GM12878 (cell line): Measurements from ENCODE around the gene ALDH1A3. TPM values are rescaled to one million over a fixed set of nuclear protein-coding genes. Genes with fewer than 3 reads are reported as not detected.

Experiments used
- ATAC-seq: fragments of 200-7000 bp; cut with Tn5 transposase; 3 replicates; pipeline ENCODE4 v1.9.1; 2020; ENCODE audit warnings: mild to moderate bottlenecking, moderate library complexity
- BruUV-seq: library from RNA; stranded (reverse); fragments of 400-500 nt; replicated peaks from 2 replicates; lab custom pipeline; 2021; lab: Mats Ljungman, UMichigan
- CTCF ChIA-PET: fragments of 300-600 bp; sonication (Branson Sonifier 250); formaldehyde crosslinking; extraction: SDS; loops from one replicate; lab custom pipeline; 2021; ENCODE audit warnings: inconsistent platforms; lab: Yijun Ruan, JAX
- POLR2A ChIA-PET: fragments of 350-600 bp; formaldehyde crosslinking; extraction: SDS; loops from one replicate; lab custom pipeline; 2021; ENCODE audit warnings: inconsistent platforms; lab: Charles Lee
- RAD21 ChIA-PET: fragments of 300-600 bp; sonication (Branson Sonifier 250); formaldehyde crosslinking; loops from one replicate; lab custom pipeline; 2023; ENCODE audit warnings: antibody characterized with exemption; ENCODE audit not compliant: unreplicated experiment; lab: Charles Lee
- SMC1A ChIA-PET: fragments of 300-600 bp; sonication (Branson Sonifier 250); formaldehyde crosslinking; loops from one replicate; lab custom pipeline; 2023; ENCODE audit not compliant: unreplicated experiment, uncharacterized antibody; lab: Charles Lee
- DNase-seq: peaks from one replicate; pipeline ENCODE4 v3.0.0-alpha.2; 2011; ENCODE audit warnings: low read depth, low spot score
- FAIRE-seq: peaks from 3 replicates; lab custom pipeline; 2011; peaks lifted over from hg19 to GRCh38; lab: Jason Lieb, UNC
- H2AFZ ChIP-seq: 2 replicates; pipeline ENCODE4 v1.6.0; 2011; ENCODE audit warnings: low read depth, low read length, control low read depth; ENCODE audit not compliant: control insufficient read depth
- H3K27ac ChIP-seq: 2 replicates; pipeline ENCODE4 v1.5.1; 2011; ENCODE audit warnings: control low read depth; ENCODE audit not compliant: control insufficient read depth, insufficient read depth
- H3K27me3 ChIP-seq, 2 experiments: replicated peaks in 1 of 2; 2 replicates each; pipeline versions ENCODE4 v1.6.0 to v1.6.1; 2011; ENCODE audit warnings: low read length in 1 of 2; ENCODE audit not compliant: control insufficient read depth in 2 of 2, insufficient read depth in 2 of 2
- H3K36me3 ChIP-seq, 2 experiments: 2 replicates each; pipeline ENCODE4 v1.5.1; 2011; ENCODE audit warnings: low read length in 1 of 2; ENCODE audit not compliant: control insufficient read depth in 2 of 2, insufficient read depth in 2 of 2
- H3K4me1 ChIP-seq: 2 replicates; pipeline ENCODE4 v1.6.1; 2011; ENCODE audit warnings: mild to moderate bottlenecking, low read length, moderate library complexity, mixed read lengths; ENCODE audit not compliant: control insufficient read depth, insufficient read depth
- H3K4me2 ChIP-seq: 2 replicates; pipeline ENCODE4 v1.6.0; 2011; ENCODE audit warnings: control low read depth; ENCODE audit not compliant: control insufficient read depth, insufficient read depth
- H3K4me3 ChIP-seq: fragments of 200-600 bp; sonication (generic); 2 replicates; pipeline ENCODE4 v1.5.1; 2016
- H3K79me2 ChIP-seq: 2 replicates; pipeline ENCODE4 v1.6.0; 2011; ENCODE audit warnings: low read length; ENCODE audit not compliant: control insufficient read depth, insufficient read depth
- H3K9ac ChIP-seq: 2 replicates; pipeline ENCODE4 v1.8.0; 2011; ENCODE audit warnings: low read length, control low read depth, mixed read lengths; ENCODE audit not compliant: control insufficient read depth, insufficient read depth
- H3K9me3 ChIP-seq: replicated peaks from 3 replicates; pipeline ENCODE4 v1.5.1; 2011; ENCODE audit warnings: mild to moderate bottlenecking, low read length; ENCODE audit not compliant: control insufficient read depth, insufficient read depth
- H4K20me1 ChIP-seq: 2 replicates; pipeline ENCODE4 v1.6.0; 2011; ENCODE audit not compliant: control insufficient read depth, insufficient read depth
- FOXK2 ChIP-seq: fragments of 450-650 bp; IDR thresholded peaks from 2 replicates; pipeline ENCODE4 v1.6.1; 2017; ENCODE audit warnings: mild to moderate bottlenecking, moderate library complexity
- POLR2AphosphoS5 ChIP-seq: IDR thresholded peaks from 2 replicates; pipeline ENCODE4 v1.6.1; 2011; ENCODE audit warnings: mild to moderate bottlenecking, low read length, inconsistent platforms
- TARDBP ChIP-seq: IDR thresholded peaks from 2 replicates; pipeline ENCODE4 v1.6.1; 2016; ENCODE audit warnings: borderline replicate concordance
- ZNF24 ChIP-seq: fragments of 450-650 bp; IDR thresholded peaks from 2 replicates; pipeline ENCODE4 v1.6.1; 2017; ENCODE audit warnings: antibody characterized with exemption, mild to moderate bottlenecking
- WGBS: methylation state at CpG from one replicate; pipeline ENCODE4 v1.1.6; 2016; ENCODE audit warnings: low lambda C conversion rate; ENCODE audit not compliant: insufficient replicate concordance, insufficient coverage; ENCODE audit errors: missing lambda C conversion rate; 5-methylcytosine and 5-hydroxymethylcytosine counted together
- in situ Hi-C: fragments of 300-500 bp; cut with MboI; formaldehyde crosslinking; loops from 9 replicates; pipeline ENCODE4 v1.14.3; 2018; ENCODE audit warnings: mixed read lengths
- intact Hi-C: fragments of 100-400 bp; cut with micrococcal nuclease; formaldehyde crosslinking; loops from one replicate; pipeline ENCODE4 v1.14.2; 2022; ENCODE audit not compliant: unreplicated experiment
- polyA plus RNA-seq, 11 experiments: library from polyadenylated mRNA; depleted of rRNA in 4 of 11; unstranded in 6 of 11; stranded (reverse) in 5 of 11; fragments of >200 nt; fragmentation: Nextera tagmentation in 4 of 11; fragmentation: Illumina TruSeq in 1 of 11; extraction: Ambion mirVana in 4 of 11; extraction: Trizol in 1 of 11; gene quantifications; 1 replicate in 1 of 11; 2 replicates in 10 of 11; pipeline versions ENCODE4 v1.2.1 to v1.2.3, GENCODE V29; 2011 to 2016; ENCODE audit warnings: inconsistent platforms in 2 of 11, missing spikeins in 2 of 11, low read depth in 1 of 11
- total RNA-seq, 4 experiments: library from RNA; depleted of rRNA in 3 of 4; stranded (reverse); fragments of >200 nt in 3 of 4; fragmentation: Illumina TruSeq in 1 of 4; extraction: Trizol in 1 of 4; gene quantifications; 2 replicates each; pipeline versions ENCODE4 v1.2.1 to v1.2.3, GENCODE V29; 2013 to 2021
- TF ChIP-seq, protein P1 (sequence below): IDR thresholded peaks from 2 replicates; pipeline ENCODE4 v1.6.1; 2012; ENCODE audit warnings: improper control_type of control experiment, low read depth, low read length; ENCODE audit not compliant: insufficient replicate concordance

ALDH1A3 gene
- total and polyA plus RNA-seq, 10 of the 15 experiments (the other 5 are each of a cell fraction or from before 2014, with no cell fraction given): 0.06 to 0.69 (median 0.18) TPM

DNA sequence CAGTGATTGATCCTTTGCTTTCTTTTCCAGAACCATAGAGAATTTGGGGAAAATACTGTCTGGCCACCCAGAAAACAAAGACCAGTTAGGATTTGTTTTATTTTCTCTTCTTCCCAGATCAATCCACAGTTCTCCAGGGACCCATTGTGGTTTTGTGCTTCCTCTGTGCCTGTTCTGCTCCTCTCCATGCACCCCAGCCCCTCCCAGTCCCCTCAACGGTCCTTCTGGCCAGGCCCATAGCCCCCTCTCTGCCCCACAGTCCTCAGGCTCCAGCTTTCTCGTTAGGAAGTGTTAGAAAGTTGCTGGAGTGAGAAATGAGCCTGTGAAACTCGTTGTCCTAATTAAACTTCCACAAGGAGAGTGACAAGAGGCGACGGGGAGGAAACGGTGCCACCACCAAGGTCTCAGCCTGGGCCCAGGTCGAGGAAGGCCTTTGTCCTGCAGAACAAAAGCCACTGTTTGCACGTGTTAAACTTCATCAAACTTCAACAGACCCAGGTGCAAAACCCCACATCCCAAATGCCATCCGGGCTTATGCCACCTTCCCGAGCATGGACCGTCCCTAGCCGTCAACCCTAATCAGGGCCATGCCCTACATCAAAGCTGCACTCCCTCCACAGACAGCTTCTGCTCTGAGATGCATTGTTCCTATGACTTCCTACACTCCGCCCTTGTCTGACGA is 18.7 kb upstream of the ALDH1A3 start:
- SMC1A ChIA-PET: no interaction called here
- Histone ChIP-seq H3K4me1 (no peaks in the 10 kb centered on the region), H2AFZ (no peak overlapping the region), H3K9me3 (no peaks in the 10 kb centered on the region; the same call in 2 of the 3 replicates), H3K4me3 (no peak overlapping the region), H3K9ac (no peak overlapping the region), H3K79me2 (no peaks in the 10 kb centered on the region), H4K20me1 (no peaks in the 10 kb centered on the region), H3K36me3 (no peaks in the 10 kb centered on the region), H3K27me3 (peaks cover 0 to 1% of the 10 kb centered on the region in 2 experiments; a peak in 2 of 4 replicates), H3K27ac (no peak overlapping the region), H3K4me2 (no peak overlapping the region)
- DNase-seq (no peak), FAIRE-seq (no peak), ATAC-seq (no peak)
- 31% methylated on average over 14 of the region's 14 CpGs for WGBS
- BruUV-seq: no TSS peak
- TF ChIP-seq ZNF24 (no peak), FOXK2 (no peak), POLR2AphosphoS5 (no peak), TARDBP (no peak)
- TF ChIP-seq, protein P1, sequence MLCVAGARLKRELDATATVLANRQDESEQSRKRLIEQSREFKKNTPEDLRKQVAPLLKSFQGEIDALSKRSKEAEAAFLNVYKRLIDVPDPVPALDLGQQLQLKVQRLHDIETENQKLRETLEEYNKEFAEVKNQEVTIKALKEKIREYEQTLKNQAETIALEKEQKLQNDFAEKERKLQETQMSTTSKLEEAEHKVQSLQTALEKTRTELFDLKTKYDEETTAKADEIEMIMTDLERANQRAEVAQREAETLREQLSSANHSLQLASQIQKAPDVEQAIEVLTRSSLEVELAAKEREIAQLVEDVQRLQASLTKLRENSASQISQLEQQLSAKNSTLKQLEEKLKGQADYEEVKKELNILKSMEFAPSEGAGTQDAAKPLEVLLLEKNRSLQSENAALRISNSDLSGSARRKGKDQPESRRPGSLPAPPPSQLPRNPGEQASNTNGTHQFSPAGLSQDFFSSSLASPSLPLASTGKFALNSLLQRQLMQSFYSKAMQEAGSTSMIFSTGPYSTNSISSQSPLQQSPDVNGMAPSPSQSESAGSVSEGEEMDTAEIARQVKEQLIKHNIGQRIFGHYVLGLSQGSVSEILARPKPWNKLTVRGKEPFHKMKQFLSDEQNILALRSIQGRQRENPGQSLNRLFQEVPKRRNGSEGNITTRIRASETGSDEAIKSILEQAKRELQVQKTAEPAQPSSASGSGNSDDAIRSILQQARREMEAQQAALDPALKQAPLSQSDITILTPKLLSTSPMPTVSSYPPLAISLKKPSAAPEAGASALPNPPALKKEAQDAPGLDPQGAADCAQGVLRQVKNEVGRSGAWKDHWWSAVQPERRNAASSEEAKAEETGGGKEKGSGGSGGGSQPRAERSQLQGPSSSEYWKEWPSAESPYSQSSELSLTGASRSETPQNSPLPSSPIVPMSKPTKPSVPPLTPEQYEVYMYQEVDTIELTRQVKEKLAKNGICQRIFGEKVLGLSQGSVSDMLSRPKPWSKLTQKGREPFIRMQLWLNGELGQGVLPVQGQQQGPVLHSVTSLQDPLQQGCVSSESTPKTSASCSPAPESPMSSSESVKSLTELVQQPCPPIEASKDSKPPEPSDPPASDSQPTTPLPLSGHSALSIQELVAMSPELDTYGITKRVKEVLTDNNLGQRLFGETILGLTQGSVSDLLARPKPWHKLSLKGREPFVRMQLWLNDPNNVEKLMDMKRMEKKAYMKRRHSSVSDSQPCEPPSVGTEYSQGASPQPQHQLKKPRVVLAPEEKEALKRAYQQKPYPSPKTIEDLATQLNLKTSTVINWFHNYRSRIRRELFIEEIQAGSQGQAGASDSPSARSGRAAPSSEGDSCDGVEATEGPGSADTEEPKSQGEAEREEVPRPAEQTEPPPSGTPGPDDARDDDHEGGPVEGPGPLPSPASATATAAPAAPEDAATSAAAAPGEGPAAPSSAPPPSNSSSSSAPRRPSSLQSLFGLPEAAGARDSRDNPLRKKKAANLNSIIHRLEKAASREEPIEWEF: no peak
- POLR2A ChIA-PET: no interaction called here
- in situ Hi-C loops (no loop called here), intact Hi-C loops (no loop called here)
- CTCF ChIA-PET: interaction anchor here (1.6 kb wide), 1 partner anchor 12 kb away, joined by 5 read pairs; no protein-coding TSS in a partner anchor
- RAD21 ChIA-PET: no interaction called here
